ENCODE data around the gene PCDHGA9. TPM values are rescaled to one million over a fixed set of nuclear protein-coding genes. Genes with fewer than 3 reads are reported as not detected.

The PCDHGA9 gene
- total RNA-seq (2013): 0.02 TPM
- not detected for polyA plus RNA-seq
- polyA minus RNA-seq: 0.16 TPM in 1 of 2 replicates, not detected in the other
- 0 to 0.54 (median 0.06) reads per million in 11 experiments for total RNA-seq

- H2AFZ ChIP-seq (ENCODE audit: insufficient read depth, low read depth, low read length, poor library complexity, severe bottlenecking): peak within 1 kb of the TSS; percentile 17
- H3K27ac ChIP-seq (ENCODE audit: low read depth in 1 of 2, low read length in 2 of 2): no peak within 1 kb of the TSS
- Mint-ChIP-seq H3K36me3 (peaks cover 10 to 11% of the 10 kb centered on the region in 2 donors), H3K4me3 (peak within 1 kb of the TSS; percentile 61 to 82), H3K4me1 (peaks cover 9% of the 10 kb centered on the region), H3K9me3 (peaks cover 26 to 70% (median 55%) of the 10 kb centered on the region in 7 donors), H3K27me3 (ENCODE audit: low read depth in 3 of 3) (peaks cover 66 to 85% (median 83%) of the 10 kb centered on the region in 3 donors), H3K27ac (peak within 1 kb of the TSS in 1 of 7 donors; percentile 24)
- DNase-seq: peak in 1 of 3 donors; percentile 8
- 17% methylated on average over 25 of the region's 27 CpGs for WGBS (ENCODE audit: insufficient coverage)
- no peak within 1 kb of the TSS for H3K4me3 ChIP-seq (replicated peaks in 1 of 3; ENCODE audit: low read depth in 2 of 3, low read length in 3 of 3)
- no peak within 1 kb of the TSS for H3K9ac ChIP-seq (ENCODE audit: insufficient read depth, low read length, poor library complexity, severe bottlenecking)
- peaks cover 0 to 3% of the 10 kb centered on the region in 2 donors for H3K4me1 ChIP-seq (ENCODE audit: control insufficient read depth in 1 of 2, insufficient read depth in 2 of 2, low read length in 2 of 2)
- no peaks in the 10 kb centered on the region for H3K79me2 ChIP-seq (ENCODE audit: insufficient read depth, low read length)
- TF ChIP-seq CTCF (IDR thresholded peaks at IDR 0.05): peak; percentile 70
- H3K36me3 ChIP-seq (replicated peaks in 1 of 2; ENCODE audit: control insufficient read depth in 1 of 2, insufficient read depth in 2 of 2, low read length in 2 of 2): no peaks in the 10 kb centered on the region
- no peaks in the 10 kb centered on the region for H4K20me1 ChIP-seq (ENCODE audit: insufficient read depth, low read length)
- peaks cover 67 to 95% of the 10 kb centered on the region in 2 donors for H3K27me3 ChIP-seq (ENCODE audit: control insufficient read depth in 2 of 2, insufficient read depth in 2 of 2, low read length in 2 of 2)
- H3K4me2 ChIP-seq (replicated peaks; ENCODE audit: extremely low read depth, low read length, poor library complexity, severe bottlenecking): peak within 1 kb of the TSS; percentile 4
- peaks cover 35 to 67% of the 10 kb centered on the region in 2 donors for H3K9me3 ChIP-seq (replicated peaks in 1 of 2; ENCODE audit: control insufficient read depth in 1 of 2, insufficient read depth in 1 of 2, low read length in 2 of 2)
- intact Hi-C loops (cut with micrococcal nuclease): no loop called here
These were observed at the start of gene PCDHGA9 for GRCh38 chr5:141402553-141403243. Gene PCDHGA9, plus strand, starts transcription at chr5:141402778. Its CDS starts 175 bp downstream, at chr5:141402953.

GRCh38 chr5:141354900-141355469, 47.6 kb upstream of the PCDHGA9 start, which contains the start of gene PCDHGA4:
Gene PCDHGA4, plus strand, starts transcription at chr5:141355021. Its CDS starts 87 bp downstream, at chr5:141355108.
- Histone ChIP-seq H3K27ac (ENCODE audit: low read depth in 1 of 2, low read length in 2 of 2) (no peak within 1 kb of the TSS), H4K20me1 (ENCODE audit: insufficient read depth, low read length) (no peaks in the 10 kb centered on the region), H3K27me3 (ENCODE audit: control insufficient read depth in 2 of 2, insufficient read depth in 2 of 2, low read length in 2 of 2) (peaks cover 30 to 91% of the 10 kb centered on the region in 2 donors), H2AFZ (ENCODE audit: insufficient read depth, low read depth, low read length, poor library complexity, severe bottlenecking) (peak within 1 kb of the TSS; percentile 33), H3K79me2 (ENCODE audit: insufficient read depth, low read length) (no peaks in the 10 kb centered on the region), H3K9me3 (replicated peaks in 1 of 2; ENCODE audit: control insufficient read depth in 1 of 2, insufficient read depth in 1 of 2, low read length in 2 of 2) (peaks cover 52 to 75% of the 10 kb centered on the region in 2 donors), H3K36me3 (replicated peaks in 1 of 2; ENCODE audit: control insufficient read depth in 1 of 2, insufficient read depth in 2 of 2, low read length in 2 of 2) (no peaks in the 10 kb centered on the region), H3K9ac (ENCODE audit: insufficient read depth, low read length, poor library complexity, severe bottlenecking) (no peak within 1 kb of the TSS), H3K4me2 (replicated peaks; ENCODE audit: extremely low read depth, low read length, poor library complexity, severe bottlenecking) (no peak within 1 kb of the TSS), H3K4me1 (ENCODE audit: control insufficient read depth in 1 of 2, insufficient read depth in 2 of 2, low read length in 2 of 2) (no peaks in the 10 kb centered on the region), H3K4me3 (replicated peaks in 1 of 3; ENCODE audit: low read depth in 2 of 3, low read length in 3 of 3) (peak within 1 kb of the TSS in 1 of 3 experiments; percentile 19)
- Mint-ChIP-seq H3K27me3 (ENCODE audit: low read depth in 3 of 3) (peaks cover 29 to 64% (median 60%) of the 10 kb centered on the region in 3 donors), H3K9me3 (peaks cover 37 to 80% (median 62%) of the 10 kb centered on the region in 7 donors), H3K4me1 (peaks cover 2% of the 10 kb centered on the region), H3K4me3 (peak within 1 kb of the TSS in 1 of 2 donors; percentile 42), H3K36me3 (peaks cover 6 to 7% of the 10 kb centered on the region in 2 donors), H3K27ac (no peak within 1 kb of the TSS)
- no peak for DNase-seq
- TF ChIP-seq CTCF (IDR thresholded peaks at IDR 0.05): peak; percentile 63
- 15% methylated on average over 28 of the region's 29 CpGs for WGBS (ENCODE audit: insufficient coverage)
- intact Hi-C loops (cut with micrococcal nuclease): no loop called here
